Measurements from ENCODE around the gene SUGCT.

SUGCT gene

DNA sequence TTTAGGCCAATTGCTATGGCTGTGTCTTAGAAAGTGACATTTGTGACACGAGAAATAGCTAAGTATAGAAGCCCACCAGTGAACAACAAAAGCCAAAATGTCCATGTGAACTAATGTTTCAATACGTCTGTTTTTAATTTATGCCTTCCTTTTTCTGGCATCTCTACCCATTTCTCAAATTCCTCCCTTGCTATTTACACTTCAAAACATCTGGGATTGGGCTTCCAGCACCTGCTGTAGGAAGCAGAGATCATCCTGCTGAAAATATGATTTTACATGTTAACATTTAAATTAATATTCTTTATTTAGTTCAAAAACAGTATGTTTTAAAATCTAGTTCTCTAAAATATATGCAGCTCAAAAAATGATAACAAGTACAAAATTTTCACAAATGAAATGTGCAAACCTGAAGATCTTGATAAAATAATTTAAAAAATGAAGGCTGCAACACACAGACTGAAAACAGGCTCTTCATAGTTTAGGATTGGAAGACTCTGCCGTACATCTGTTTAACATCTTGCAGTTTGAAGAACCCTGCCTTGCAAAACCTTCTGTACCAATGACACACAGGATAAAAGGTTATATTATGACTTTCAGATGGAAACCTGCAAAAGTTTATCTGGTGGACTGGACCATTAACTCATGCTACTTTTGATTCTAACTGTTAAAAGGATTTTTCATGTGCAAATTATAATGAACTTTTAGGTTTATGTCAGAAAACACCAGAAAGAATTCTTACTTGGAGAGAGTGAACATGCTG lies 408.4 kb downstream of the SUGCT start:
- Mint-ChIP-seq H3K27ac (peak overlapping the region; percentile 76 to 85 (median 77)), H3K27me3 (ENCODE audit: low read depth) (no peaks in the 10 kb centered on the region), H3K36me3 (ENCODE audit: low read depth) (no peaks in the 10 kb centered on the region), H3K4me3 (no peak overlapping the region), H3K4me1 (peaks cover 31% of the 10 kb centered on the region), H3K9me3 (no peaks in the 10 kb centered on the region)
- TF ChIP-seq, protein P1, sequence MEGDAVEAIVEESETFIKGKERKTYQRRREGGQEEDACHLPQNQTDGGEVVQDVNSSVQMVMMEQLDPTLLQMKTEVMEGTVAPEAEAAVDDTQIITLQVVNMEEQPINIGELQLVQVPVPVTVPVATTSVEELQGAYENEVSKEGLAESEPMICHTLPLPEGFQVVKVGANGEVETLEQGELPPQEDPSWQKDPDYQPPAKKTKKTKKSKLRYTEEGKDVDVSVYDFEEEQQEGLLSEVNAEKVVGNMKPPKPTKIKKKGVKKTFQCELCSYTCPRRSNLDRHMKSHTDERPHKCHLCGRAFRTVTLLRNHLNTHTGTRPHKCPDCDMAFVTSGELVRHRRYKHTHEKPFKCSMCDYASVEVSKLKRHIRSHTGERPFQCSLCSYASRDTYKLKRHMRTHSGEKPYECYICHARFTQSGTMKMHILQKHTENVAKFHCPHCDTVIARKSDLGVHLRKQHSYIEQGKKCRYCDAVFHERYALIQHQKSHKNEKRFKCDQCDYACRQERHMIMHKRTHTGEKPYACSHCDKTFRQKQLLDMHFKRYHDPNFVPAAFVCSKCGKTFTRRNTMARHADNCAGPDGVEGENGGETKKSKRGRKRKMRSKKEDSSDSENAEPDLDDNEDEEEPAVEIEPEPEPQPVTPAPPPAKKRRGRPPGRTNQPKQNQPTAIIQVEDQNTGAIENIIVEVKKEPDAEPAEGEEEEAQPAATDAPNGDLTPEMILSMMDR (IDR thresholded peaks at IDR 0.05; ENCODE audit: unreplicated experiment in 3 of 3): no peak

DNA sequence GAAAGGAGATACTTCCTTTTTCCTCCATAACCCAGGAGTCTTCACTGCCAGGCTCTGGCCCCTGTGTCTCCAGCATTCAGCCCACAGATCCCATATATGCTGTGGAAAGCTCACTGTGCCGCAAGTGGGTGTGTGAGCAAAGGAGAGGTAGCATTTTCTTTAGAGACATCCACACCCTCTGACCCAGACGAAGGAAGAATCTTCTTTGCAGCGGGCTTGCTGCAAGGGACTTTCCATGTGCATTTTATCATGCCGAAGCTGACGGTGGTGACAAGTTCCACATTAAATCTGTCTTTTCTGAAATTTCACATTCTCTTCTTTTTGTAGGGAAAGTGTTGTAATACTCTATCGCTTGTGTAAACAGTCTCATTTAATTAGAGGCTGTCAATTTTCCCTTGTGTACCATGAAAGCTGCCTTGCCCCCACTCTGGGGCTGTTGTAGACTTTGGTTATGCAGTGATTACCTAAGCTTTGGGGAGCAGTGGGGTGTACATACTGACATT lies 409.5 kb downstream of the SUGCT start:
- Mint-ChIP-seq H3K27me3 (ENCODE audit: low read depth) (no peaks in the 10 kb centered on the region), H3K4me1 (peaks cover 31% of the 10 kb centered on the region), H3K27ac (peak overlapping the region; percentile 76 to 85 (median 77)), H3K4me3 (no peak overlapping the region), H3K9me3 (no peaks in the 10 kb centered on the region), H3K36me3 (ENCODE audit: low read depth) (no peaks in the 10 kb centered on the region)
- TF ChIP-seq, protein P1 (IDR thresholded peaks at IDR 0.05; ENCODE audit: unreplicated experiment in 3 of 3): no peak

DNA sequence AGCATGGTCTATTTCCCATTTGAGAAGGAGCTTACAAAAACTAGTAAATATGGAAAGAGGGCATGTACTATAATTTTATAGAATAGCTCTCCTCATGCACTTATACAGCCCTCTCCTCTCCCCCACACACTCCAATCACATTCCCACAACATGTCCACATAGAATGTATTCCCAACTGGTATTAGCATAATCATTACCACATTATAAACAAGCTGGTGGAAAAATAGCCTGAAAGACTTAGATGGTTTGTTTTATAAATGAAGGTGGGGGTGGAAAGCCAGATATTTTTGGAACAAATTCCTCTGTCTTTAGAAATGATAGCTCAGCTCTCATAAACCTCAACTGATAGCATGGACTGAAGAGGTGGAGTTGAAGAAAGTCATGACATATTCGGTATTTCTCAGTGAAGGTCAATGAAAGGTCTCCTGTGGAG lies 410.1 kb downstream of the SUGCT start:
- no peaks in the 10 kb centered on the region for H3K9me3 Mint-ChIP-seq
- H3K4me1 Mint-ChIP-seq: peaks cover 31% of the 10 kb centered on the region
- H3K4me3 Mint-ChIP-seq: no peak overlapping the region
- H3K27me3 Mint-ChIP-seq (ENCODE audit: low read depth): no peaks in the 10 kb centered on the region
- H3K27ac Mint-ChIP-seq: peak overlapping the region; percentile 76 to 85 (median 77)
- TF ChIP-seq, protein P1 (IDR thresholded peaks at IDR 0.05; ENCODE audit: unreplicated experiment in 3 of 3): no peak
- no peaks in the 10 kb centered on the region for H3K36me3 Mint-ChIP-seq (ENCODE audit: low read depth)

DNA sequence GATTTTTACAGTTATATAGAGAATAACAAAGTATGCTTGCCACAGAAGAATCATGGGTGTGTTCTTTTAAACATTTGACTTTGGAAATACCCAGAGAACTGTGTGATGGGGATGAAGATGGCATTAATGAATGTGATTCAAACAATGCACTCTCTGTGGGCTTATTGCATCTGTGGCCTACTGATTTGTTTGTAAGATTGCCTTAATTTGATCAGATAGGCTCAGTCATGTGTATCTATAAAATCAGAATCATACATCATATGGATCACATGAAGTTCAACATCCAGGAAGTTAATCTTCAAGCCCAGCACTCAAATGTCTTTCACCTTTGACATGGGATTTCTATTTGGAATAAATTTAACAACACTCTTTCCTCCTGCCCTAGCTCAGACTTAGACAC lies 410.9 kb downstream of the SUGCT start:
- H3K9me3 Mint-ChIP-seq: no peaks in the 10 kb centered on the region
- H3K27me3 Mint-ChIP-seq (ENCODE audit: low read depth): no peaks in the 10 kb centered on the region
- peak overlapping the region; percentile 76 to 85 (median 77) for H3K27ac Mint-ChIP-seq
- TF ChIP-seq, protein P1 (IDR thresholded peaks at IDR 0.05; ENCODE audit: unreplicated experiment in 3 of 3): no peak
- H3K4me1 Mint-ChIP-seq: peaks cover 31% of the 10 kb centered on the region
- H3K36me3 Mint-ChIP-seq (ENCODE audit: low read depth): no peaks in the 10 kb centered on the region
- no peak overlapping the region for H3K4me3 Mint-ChIP-seq

DNA sequence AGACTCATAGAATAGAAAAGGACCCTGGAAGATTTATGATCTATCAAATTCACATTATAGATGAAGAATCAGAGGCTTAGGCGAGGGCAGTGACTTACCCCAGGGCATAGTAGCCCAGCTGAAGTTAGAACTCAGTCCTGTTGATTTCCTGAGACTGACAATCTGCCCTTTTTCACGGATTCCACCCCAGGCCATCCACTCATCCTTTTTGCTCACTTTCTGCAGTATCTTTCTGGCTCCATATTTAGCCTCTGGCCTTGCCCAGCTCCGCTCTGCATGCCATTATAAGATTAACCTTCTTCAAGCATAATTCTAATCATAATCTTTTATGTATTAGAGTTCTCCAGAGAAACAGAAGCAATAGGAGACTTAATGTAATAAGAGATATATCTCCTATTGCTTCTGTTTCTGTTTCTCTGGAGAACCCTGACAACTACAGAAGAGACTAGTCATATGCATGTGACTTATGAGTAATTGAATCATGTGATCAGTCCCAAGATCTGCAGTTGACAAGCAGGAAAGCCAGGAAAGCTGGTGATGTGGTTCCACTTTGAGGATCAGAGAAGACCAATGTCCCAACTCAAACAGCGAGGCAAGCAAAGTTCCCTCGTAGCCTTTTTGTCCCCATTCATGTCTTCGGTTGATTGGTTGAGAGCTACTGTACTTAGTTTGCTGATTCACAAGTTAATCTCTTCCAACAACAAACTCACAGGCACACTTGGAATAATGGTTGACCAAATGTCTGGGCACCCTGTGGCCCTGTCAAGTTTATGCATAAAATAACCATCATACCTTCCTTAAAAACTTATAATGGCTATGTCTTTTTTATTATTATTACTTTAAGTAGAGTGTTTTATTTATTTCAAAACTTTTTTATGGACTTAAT lies 412.1 kb downstream of the SUGCT start:
- H3K4me3 Mint-ChIP-seq: no peak overlapping the region

More for the DNA sequence above, 412.1 kb downstream of the SUGCT start:
- Mint-ChIP-seq H3K36me3 (ENCODE audit: low read depth) (no peaks in the 10 kb centered on the region), H3K9me3 (no peaks in the 10 kb centered on the region), H3K27me3 (ENCODE audit: low read depth) (no peaks in the 10 kb centered on the region), H3K4me1 (peaks cover 31% of the 10 kb centered on the region), H3K27ac (no peak overlapping the region)
- TF ChIP-seq, protein P1 (IDR thresholded peaks at IDR 0.05; ENCODE audit: unreplicated experiment in 3 of 3): no peak
